CD4-positive, alpha-beta T cell (primary cell): ENCODE measurements around the gene WDR31. TPM values are rescaled to one million over a fixed set of nuclear protein-coding genes. Genes with fewer than 3 reads are reported as not detected.

Experiments used
- ATAC-seq: fragments of 200-7000 bp; cut with Tn5 transposase; one replicate; pipeline ENCODE4 v1.10.0; 2022; ENCODE audit warnings: mild to moderate bottlenecking; ENCODE audit not compliant: poor library complexity
- CTCF ChIA-PET: fragments of 350-600 bp; sonication (Branson Sonifier 250); formaldehyde crosslinking; loops from one replicate; lab custom pipeline; 2021; ENCODE audit warnings: antibody characterized with exemption, inconsistent platforms; lab: Charles Lee
- POLR2A ChIA-PET: fragments of 350-600 bp; sonication (Branson Sonifier 250); formaldehyde crosslinking; loops from one replicate; lab custom pipeline; 2021; ENCODE audit warnings: antibody characterized with exemption, inconsistent platforms; lab: Charles Lee
- DNase-seq, 14 experiments: peaks; one replicate each; pipeline ENCODE4 v3.0.0-alpha.2; 2013 to 2020; ENCODE audit warnings: mixed read lengths in 2 of 14
- H3K27ac ChIP-seq, 2 donors: one replicate each; pipeline versions ENCODE4 v1.5.1 to v1.7.0; 2013; ENCODE audit warnings: low read length in 2 of 2, low read depth in 1 of 2, mild to moderate bottlenecking in 1 of 2
- H3K27me3 ChIP-seq, 2 experiments: 1 replicate in 1 of 2; 2 replicates in 1 of 2; pipeline versions ENCODE4 v1.6.1 to v1.7.0; 2013; ENCODE audit warnings: low read length in 2 of 2, control low read depth in 1 of 2, mild to moderate bottlenecking in 1 of 2, moderate library complexity in 1 of 2; ENCODE audit not compliant: insufficient read depth in 2 of 2, control insufficient read depth in 1 of 2
- H3K36me3 ChIP-seq: one replicate; pipeline ENCODE4 v1.6.1; 2013; ENCODE audit warnings: low read length, control low read depth; ENCODE audit not compliant: insufficient read depth
- H3K4me1 ChIP-seq: one replicate; pipeline ENCODE4 v1.6.1; 2013; ENCODE audit warnings: low read length, control low read depth; ENCODE audit not compliant: insufficient read depth
- H3K4me3 ChIP-seq: one replicate; pipeline ENCODE4 v1.5.1; 2013; ENCODE audit warnings: mild to moderate bottlenecking, low read length, moderate library complexity
- H3K9me3 ChIP-seq, 2 experiments: 1 replicate in 1 of 2; 2 replicates in 1 of 2; pipeline versions ENCODE4 v1.6.1 to v1.7.0; 2013; ENCODE audit warnings: low read length in 2 of 2, mild to moderate bottlenecking in 2 of 2, control low read depth in 1 of 2, moderate library complexity in 1 of 2; ENCODE audit not compliant: control insufficient read depth in 1 of 2, insufficient read depth in 1 of 2
- H3K27ac Mint-ChIP-seq: one replicate; pipeline ENCODE4 v1.8.0; 2020; ENCODE audit warnings: mixed read lengths
- H3K27me3 Mint-ChIP-seq: one replicate; pipeline ENCODE4 v1.8.0; 2021; ENCODE audit warnings: mixed read lengths
- H3K36me3 Mint-ChIP-seq: one replicate; pipeline ENCODE4 v1.8.0; 2021; ENCODE audit warnings: low read depth, mixed read lengths
- H3K4me1 Mint-ChIP-seq: one replicate; pipeline ENCODE4 v1.8.0; 2021; ENCODE audit warnings: low read depth, mixed read lengths
- H3K4me3 Mint-ChIP-seq: one replicate; pipeline ENCODE4 v1.8.0; 2020; ENCODE audit warnings: mild to moderate bottlenecking, mixed read lengths
- H3K9me3 Mint-ChIP-seq: one replicate; pipeline ENCODE4 v1.8.0; 2020; ENCODE audit warnings: mixed read lengths
- CTCF ChIP-seq: fragments of 200-600 bp; IDR thresholded peaks from one replicate; pipeline ENCODE4 v1.8.0; 2022; ENCODE audit warnings: antibody characterized with exemption, mild to moderate bottlenecking
- intact Hi-C, 2 experiments: fragments of 100-400 bp; cut with DNase I in 1 of 2; cut with micrococcal nuclease in 1 of 2; formaldehyde crosslinking; loops; one replicate each; pipeline versions ENCODE4 v1.15.1 to v1.9.0; 2023 to 2025; cut with DNase I, micrococcal nuclease
- total RNA-seq, 174 experiments: library from RNA in 2 of 174; stranded (reverse) in 2 of 174; gene quantifications; one replicate each; pipeline ENCODE4 v1.2.3 and lab custom pipeline; 2021 to 2026

The WDR31 gene
- total RNA-seq, 2 experiments from 2014 or later, result 0.14 to 0.22 TPM

DNA sequence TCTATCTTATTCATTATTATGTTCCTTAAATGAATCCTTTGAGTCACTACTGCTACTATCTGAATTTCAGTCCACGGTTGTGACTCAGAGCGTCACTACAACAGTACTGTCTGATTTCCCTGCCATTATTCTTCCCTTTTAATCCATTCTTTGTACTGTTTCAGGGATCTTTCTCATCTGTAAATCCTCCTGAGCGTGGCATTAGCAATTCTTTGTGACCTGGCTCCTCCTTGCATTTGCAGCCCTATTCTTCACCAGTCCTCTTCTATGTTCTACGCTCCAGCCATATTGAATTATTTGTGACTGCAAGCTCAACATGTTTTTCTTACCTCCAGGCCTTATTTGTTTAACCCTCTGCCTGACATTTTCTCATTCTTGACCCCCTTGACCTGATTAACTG lies 58.7 kb downstream of the WDR31 start:
- Histone ChIP-seq H3K9me3 (no peaks in the 10 kb centered on the region), H3K4me3 (no peak overlapping the region), H3K27me3 (no peaks in the 10 kb centered on the region), H3K4me1 (peaks cover 3% of the 10 kb centered on the region), H3K27ac (no peak overlapping the region), H3K36me3 (peaks cover 86% of the 10 kb centered on the region)
- ATAC-seq (no peak), DNase-seq (no peak)
- no peak for TF ChIP-seq CTCF
- Mint-ChIP-seq H3K36me3 (peaks cover 79% of the 10 kb centered on the region), H3K4me3 (no peak overlapping the region), H3K27ac (peak overlapping the region; percentile 42), H3K27me3 (no peaks in the 10 kb centered on the region), H3K9me3 (no peaks in the 10 kb centered on the region), H3K4me1 (peaks cover 22% of the 10 kb centered on the region)
- ChIA-PET POLR2A (no interaction called here), CTCF (interaction anchor here (2.1 kb wide), 1 partner anchor 120 kb away, joined by 5 read pairs; the partner anchor contains the start of gene ALAD)
- intact Hi-C loops, result no loop called here

DNA sequence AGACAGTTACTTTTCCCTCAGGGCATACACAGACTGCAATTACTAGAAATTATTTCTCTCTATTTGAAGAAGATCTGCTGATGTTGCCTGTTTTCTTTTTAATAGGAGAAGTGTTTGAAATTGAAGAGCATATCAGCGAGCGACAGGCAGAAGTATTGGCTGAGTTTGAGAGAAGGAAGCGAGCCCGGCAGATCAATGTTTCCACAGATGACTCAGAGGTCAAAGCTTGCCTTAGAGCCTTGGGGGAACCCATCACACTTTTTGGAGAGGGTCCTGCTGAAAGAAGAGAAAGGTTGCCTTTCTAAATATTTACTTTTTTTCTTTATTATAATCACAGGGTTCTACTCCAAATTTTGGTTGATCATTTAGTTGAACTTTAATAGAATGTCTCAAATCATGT lies 61.2 kb downstream of the WDR31 start:
- peak overlapping the region; percentile 22 for H3K27ac Mint-ChIP-seq
- CTCF ChIA-PET, result no interaction called here

More for the DNA sequence above, 61.2 kb downstream of the WDR31 start:
- Mint-ChIP-seq H3K36me3 (peaks cover 61% of the 10 kb centered on the region), H3K9me3 (no peaks in the 10 kb centered on the region), H3K4me1 (peaks cover 22% of the 10 kb centered on the region), H3K27me3 (no peaks in the 10 kb centered on the region), H3K4me3 (no peak overlapping the region)
- no peak overlapping the region for H3K4me3 ChIP-seq
- no peaks in the 10 kb centered on the region for H3K27me3 ChIP-seq
- TF ChIP-seq CTCF, result no peak
- DNase-seq (no peak), ATAC-seq (no peak)
- peaks cover 6% of the 10 kb centered on the region for H3K4me1 ChIP-seq
- H3K9me3 ChIP-seq, result no peaks in the 10 kb centered on the region
- intact Hi-C loops, result loop anchor here in 1 of 2 experiments (5.0 to 10.0 kb wide), 2 partner anchors 1116 to 1647 kb away; partner anchors contain the start of gene DNAJC25
- peaks cover 64% of the 10 kb centered on the region for H3K36me3 ChIP-seq
- H3K27ac ChIP-seq, result no peak overlapping the region
- POLR2A ChIA-PET, result no interaction called here
